Measurements from ENCODE around the gene RPL11. TPM values are rescaled to one million over a fixed set of nuclear protein-coding genes. Genes with fewer than 3 reads are reported as not detected.
A peak's percentile ranks its signal among the peaks of the same experiment; 100 is the strongest.
"Not testable (repeated sequence)": the region's sequence is repeated elsewhere in the genome, so short reads cannot be mapped to it uniquely, and the experiment has no call there.

Gene RPL11
- 1,000 to 10,000 TPM; 2,223 to 2,601 (median 2,402) TPM for polyA plus RNA-seq (ENCODE audit: insufficient read length in 4 of 4)

GRCh38 chr1:23691499-23692307, at the start of gene RPL11:
Gene RPL11, plus strand, starts transcription at chr1:23691806. Its CDS starts 18 bp downstream, at chr1:23691824.
- peak; percentile 88 to 91 (median 90) for DNase-seq (ENCODE audit: low read depth in 4 of 4, low spot score in 3 of 4)

- DNase-seq (ENCODE audit: low read depth in 4 of 4, low spot score in 3 of 4) = peak in 2 of 4 donors; percentile 58 to 71
These were observed 47.7 kb upstream of the RPL11 start for GRCh38 chr1:23643736-23644554.

- no peak for DNase-seq (ENCODE audit: low read depth in 4 of 4, low spot score in 3 of 4)
These were observed 47.1 kb upstream of the RPL11 start for GRCh38 chr1:23644555-23644866.

- no peak for DNase-seq (ENCODE audit: low read depth in 4 of 4, low spot score in 3 of 4)
These were observed 46.3 kb upstream of the RPL11 start for GRCh38 chr1:23645338-23645737.

GRCh38 chr1:23646091-23646490, 45.5 kb upstream of the RPL11 start:
- DNase-seq (ENCODE audit: low read depth in 4 of 4, low spot score in 3 of 4) = no peak

GRCh38 chr1:23646541-23646940, 45.1 kb upstream of the RPL11 start:
- no peak for DNase-seq (ENCODE audit: low read depth in 4 of 4, low spot score in 3 of 4)

- DNase-seq (ENCODE audit: low read depth in 4 of 4, low spot score in 3 of 4) = no peak
These were observed 43.0 kb upstream of the RPL11 start for GRCh38 chr1:23648576-23648975.

- DNase-seq (ENCODE audit: low read depth in 4 of 4, low spot score in 3 of 4) = not testable (repeated sequence)
These were observed 42.4 kb upstream of the RPL11 start for GRCh38 chr1:23649157-23649556.

GRCh38 chr1:23650344-23650990, 41.1 kb upstream of the RPL11 start:
- DNase-seq (ENCODE audit: low read depth in 4 of 4, low spot score in 3 of 4) = no peak

- DNase-seq (ENCODE audit: low read depth in 4 of 4, low spot score in 3 of 4) = no peak
These were observed 40.4 kb upstream of the RPL11 start for GRCh38 chr1:23651069-23651808.

- DNase-seq (ENCODE audit: low read depth in 4 of 4, low spot score in 3 of 4) = no peak
These were observed 33.8 kb upstream of the RPL11 start for GRCh38 chr1:23657659-23658275.

GRCh38 chr1:23660671-23661070, 30.9 kb upstream of the RPL11 start:
- DNase-seq (ENCODE audit: low read depth in 4 of 4, low spot score in 3 of 4) = no peak

GRCh38 chr1:23661887-23662286, 29.7 kb upstream of the RPL11 start:
- DNase-seq (ENCODE audit: low read depth in 4 of 4, low spot score in 3 of 4) = no peak

GRCh38 chr1:23664837-23665795, 26.5 kb upstream of the RPL11 start:
- no peak for DNase-seq (ENCODE audit: low read depth in 4 of 4, low spot score in 3 of 4)

- no peak for DNase-seq (ENCODE audit: low read depth in 4 of 4, low spot score in 3 of 4)
These were observed 24.2 kb upstream of the RPL11 start for GRCh38 chr1:23667411-23667810.

- DNase-seq (ENCODE audit: low read depth in 4 of 4, low spot score in 3 of 4) = no peak
These were observed 20.9 kb upstream of the RPL11 start for GRCh38 chr1:23670709-23671108.

- peak in 1 of 4 donors; percentile 58 for DNase-seq (ENCODE audit: low read depth in 4 of 4, low spot score in 3 of 4)
These were observed 18.4 kb upstream of the RPL11 start for GRCh38 chr1:23673086-23673813.

GRCh38 chr1:23679815-23680214, 11.8 kb upstream of the RPL11 start:
- DNase-seq (ENCODE audit: low read depth in 4 of 4, low spot score in 3 of 4) = no peak
